Spleen (tissue), 11 donors: ENCODE results near the gene STAMBP. TPM values are rescaled to one million over a fixed set of nuclear protein-coding genes. Genes with fewer than 3 reads are reported as not detected.
A peak's percentile ranks its signal among the peaks of the same experiment; 100 is the strongest.

ENCODE experiments used
- DNase-seq: peaks from one replicate; pipeline ENCODE4 v3.0.0-alpha.2; 2020
- H3K27ac ChIP-seq, 8 donors: fragments of 200-600 bp; sonication (generic) in 7 of 8; 1 replicate in 4 of 8; 2 replicates in 4 of 8; pipeline versions ENCODE4 v1.5.0 to v1.8.0; 2016 to 2021; ENCODE audit warnings: inconsistent platforms in 4 of 8, mild to moderate bottlenecking in 4 of 8, moderate library complexity in 1 of 8
- H3K27me3 ChIP-seq, 7 donors: fragments of 200-600 bp; sonication (generic) in 6 of 7; replicated peaks in 1 of 7; 1 replicate in 4 of 7; 2 replicates in 3 of 7; pipeline versions ENCODE4 v1.5.0 to v1.8.0; 2016 to 2021; ENCODE audit warnings: inconsistent platforms in 3 of 7, mild to moderate bottlenecking in 1 of 7
- H3K36me3 ChIP-seq, 6 donors: fragments of 200-600 bp; sonication (generic) in 5 of 6; 1 replicate in 4 of 6; 2 replicates in 2 of 6; pipeline versions ENCODE4 v1.5.0 to v1.8.0; 2016 to 2021; ENCODE audit warnings: inconsistent platforms in 2 of 6
- H3K4me1 ChIP-seq, 6 donors: fragments of 200-600 bp; sonication (generic) in 5 of 6; 1 replicate in 3 of 6; 2 replicates in 3 of 6; pipeline versions ENCODE4 v1.5.0 to v1.8.0; 2016 to 2021; ENCODE audit warnings: inconsistent platforms in 3 of 6
- H3K4me3 ChIP-seq, 8 donors: fragments of 200-600 bp; sonication (generic) in 7 of 8; 1 replicate in 4 of 8; 2 replicates in 4 of 8; pipeline versions ENCODE4 v1.5.0 to v1.8.0; 2016 to 2021; ENCODE audit warnings: inconsistent platforms in 4 of 8, mild to moderate bottlenecking in 4 of 8, moderate library complexity in 2 of 8
- H3K9me3 ChIP-seq, 8 donors: fragments of 200-600 bp; sonication (generic) in 7 of 8; 1 replicate in 4 of 8; 2 replicates in 4 of 8; pipeline versions ENCODE4 v1.5.0 to v1.8.0; 2016 to 2021; ENCODE audit warnings: inconsistent platforms in 4 of 8
- CTCF ChIP-seq, 11 experiments: fragments of 200-600 bp in 7 of 11; fragments of 450-650 bp in 4 of 11; sonication (generic) in 4 of 11; IDR thresholded peaks in 8 of 11; conservative IDR thresholded peaks in 3 of 11; 1 replicate in 7 of 11; 2 replicates in 4 of 11; pipeline versions ENCODE4 v1.4.0 to v1.8.0; 2016 to 2021; ENCODE audit warnings: antibody characterized with exemption in 11 of 11, inconsistent platforms in 4 of 11, mild to moderate bottlenecking in 1 of 11
- POLR2A ChIP-seq, 3 donors: fragments of 450-650 bp; IDR thresholded peaks; one replicate each; pipeline ENCODE4 v1.5.1; 2017; ENCODE audit warnings: antibody characterized with exemption in 3 of 3, mild to moderate bottlenecking in 1 of 3
- POLR2AphosphoS5 ChIP-seq, 3 donors: sonication (generic); formaldehyde crosslinking; IDR thresholded peaks; one replicate each; pipeline ENCODE4 v1.5.1; 2017; ENCODE audit warnings: antibody characterized with exemption in 3 of 3
- WGBS, 5 donors: extraction: QIAGEN DNeasy Blood & Tissue Kit in 3 of 5; methylation state at CpG; one replicate each; pipeline versions ENCODE4 v1.1.5 to v1.1.7; 2013 to 2018; 5-methylcytosine and 5-hydroxymethylcytosine counted together
- intact Hi-C: fragments of 100-400 bp; cut with DNase I; formaldehyde crosslinking; loops from one replicate; pipeline ENCODE4 v1.15.0; 2023; ENCODE audit warnings: low total_unique reads
- polyA plus RNA-seq, 3 donors: library from polyadenylated mRNA; stranded (reverse); fragments of 200-250 nt; gene quantifications; one replicate each; pipeline ENCODE4 v1.2.1, GENCODE V29; 2013
- total RNA-seq, 7 donors: library from RNA; depleted of rRNA in 3 of 7; stranded (reverse); fragments of >200 nt in 3 of 7; fragmentation: NEBNext Ultra II Directional in 4 of 7; extraction: Animal tissue kit (Norgen Biotek cat#: 25700) in 4 of 7; gene quantifications; one replicate each; pipeline versions ENCODE4 v1.1.0 to v1.2.1, GENCODE V29; 2016 to 2021
- donor health status: healthy with polysubstance abuse.
- donor health status: DM: no; HTN: no; CAD: no; lungs with moderate emphysema.
- donor health status: DM: no; HTN: no; CAD: no.
- donor health status: Bipolar disorder and iron deficiency.
- donor health status: healthy.
- donor health status: DM: no; HTN: no; CAD: no.
- donor health status: DM: yes; HTN: yes; CAD: no.

STAMBP gene
- total and polyA plus RNA-seq, 10 donors: 19.5 to 35.1 (median 28.1) TPM

GRCh38 chr2:73837847-73838585 lies 9.3 kb downstream of the STAMBP start:
- no peak for TF ChIP-seq CTCF (IDR thresholded peaks at IDR 0.05 in 8 of 11, conservative IDR thresholded peaks at IDR 0.05 in 3 of 11)
- TF ChIP-seq POLR2A (IDR thresholded peaks at IDR 0.05): no peak
- TF ChIP-seq POLR2AphosphoS5 (IDR thresholded peaks at IDR 0.05): no peak
- Histone ChIP-seq H3K4me1 (peaks cover 0 to 39% (median 16%) of the 10 kb centered on the region in 6 donors), H3K27ac (peak overlapping the region in 6 of 8 donors; percentile 5 to 58 (median 36)), H3K9me3 (no peaks in the 10 kb centered on the region), H3K27me3 (no peaks in the 10 kb centered on the region), H3K4me3 (no peak overlapping the region), H3K36me3 (peaks cover 0 to 87% (median 29%) of the 10 kb centered on the region in 6 donors)
- 61 to 70% (median 64%) methylated on average over 4 of the region's 4 CpGs for WGBS, 5 donors
- intact Hi-C loops: no loop called here
- DNase-seq: no peak

- no peak for DNase-seq
- H3K36me3 ChIP-seq: peaks cover 0 to 87% (median 21%) of the 10 kb centered on the region in 6 donors
- WGBS, 5 donors: 76 to 93% (median 84%) methylated on average over 2 of the region's 2 CpGs
- intact Hi-C loops: no loop called here
- TF ChIP-seq POLR2A (IDR thresholded peaks at IDR 0.05) (no peak), CTCF (IDR thresholded peaks at IDR 0.05 in 8 of 11, conservative IDR thresholded peaks at IDR 0.05 in 3 of 11) (no peak), POLR2AphosphoS5 (IDR thresholded peaks at IDR 0.05) (no peak)
- H3K4me3 ChIP-seq: no peak overlapping the region
- peaks cover 0 to 36% (median 16%) of the 10 kb centered on the region in 6 donors for H3K4me1 ChIP-seq
- peak overlapping the region in 4 of 8 donors; percentile 9 to 58 (median 44) for H3K27ac ChIP-seq
- H3K27me3 ChIP-seq: no peaks in the 10 kb centered on the region
- H3K9me3 ChIP-seq: no peaks in the 10 kb centered on the region
Measured at GRCh38 chr2:73838889-73839534, 10.3 kb downstream of the STAMBP start.

GRCh38 chr2:73839653-73840411 lies 11.1 kb downstream of the STAMBP start:
- Histone ChIP-seq H3K4me1 (peaks cover 0 to 36% (median 16%) of the 10 kb centered on the region in 6 donors), H3K36me3 (peaks cover 0 to 89% (median 22%) of the 10 kb centered on the region in 6 donors), H3K4me3 (no peak overlapping the region), H3K27ac (no peak overlapping the region), H3K27me3 (no peaks in the 10 kb centered on the region), H3K9me3 (no peaks in the 10 kb centered on the region)
- intact Hi-C loops: no loop called here
- WGBS, 5 donors: 80 to 91% (median 86%) methylated on average over 3 of the region's 3 CpGs
- DNase-seq: no peak
- no peak for TF ChIP-seq CTCF (IDR thresholded peaks at IDR 0.05 in 8 of 11, conservative IDR thresholded peaks at IDR 0.05 in 3 of 11)
- TF ChIP-seq POLR2AphosphoS5 (IDR thresholded peaks at IDR 0.05): no peak
- TF ChIP-seq POLR2A (IDR thresholded peaks at IDR 0.05): no peak
